ENCODE measurements around the gene NMRK2.

The NMRK2 gene

GRCh38 chr19:3977242-3978143 is 44.6 kb downstream of the NMRK2 start:
- Histone ChIP-seq H3K27ac (ENCODE audit: low read depth, low read length) (no peak overlapping the region), H4K20me1 (ENCODE audit: control insufficient read depth, insufficient read depth, low read depth, low read length) (peaks cover 46% of the 10 kb centered on the region), H3K79me2 (ENCODE audit: control insufficient read depth, low read length) (peaks cover 62% of the 10 kb centered on the region)

GRCh38 chr19:3978145-3978544 is 45.3 kb downstream of the NMRK2 start:
- H3K4me3 ChIP-seq (ENCODE audit: low read length), result no peak overlapping the region
- H3K4me2 ChIP-seq (ENCODE audit: low read length), result no peak overlapping the region
- peaks cover 68% of the 10 kb centered on the region for H3K79me2 ChIP-seq (ENCODE audit: control insufficient read depth, low read length)
- TF ChIP-seq EZH2phosphoT487 (IDR thresholded peaks at IDR 0.05; ENCODE audit: borderline replicate concordance, low read length), result no peak
- TF ChIP-seq CTCF (IDR thresholded peaks at IDR 0.05; ENCODE audit: low read depth, low read length, poor library complexity, severe bottlenecking), result no peak
- H3K27ac ChIP-seq (ENCODE audit: low read depth, low read length), result no peak overlapping the region
- peaks cover 82% of the 10 kb centered on the region for H3K36me3 ChIP-seq (ENCODE audit: control insufficient read depth, low read length)
- H3K4me1 ChIP-seq (ENCODE audit: control insufficient read depth, low read length), result peaks cover 24% of the 10 kb centered on the region
- no peaks in the 10 kb centered on the region for H3K27me3 ChIP-seq (ENCODE audit: control insufficient read depth, low read length)
- H3K9me2 ChIP-seq (replicated peaks; ENCODE audit: control insufficient read depth, low read length), result no peaks in the 10 kb centered on the region
- no peaks in the 10 kb centered on the region for H3K9me3 ChIP-seq (ENCODE audit: control insufficient read depth, insufficient read depth, low read length)
- peaks cover 53% of the 10 kb centered on the region for H4K20me1 ChIP-seq (ENCODE audit: control insufficient read depth, insufficient read depth, low read depth, low read length)
- H3F3A ChIP-seq (ENCODE audit: control insufficient read depth, insufficient read depth), result peaks cover 62% of the 10 kb centered on the region

More at GRCh38 chr19:3977242-3978143, 44.6 kb downstream of the NMRK2 start:
- Histone ChIP-seq H3K9me2 (replicated peaks; ENCODE audit: control insufficient read depth, low read length) (no peaks in the 10 kb centered on the region), H3F3A (ENCODE audit: control insufficient read depth, insufficient read depth) (peaks cover 63% of the 10 kb centered on the region), H3K9me3 (ENCODE audit: control insufficient read depth, insufficient read depth, low read length) (no peaks in the 10 kb centered on the region), H3K4me2 (ENCODE audit: low read length) (no peak overlapping the region), H3K4me3 (ENCODE audit: low read length) (no peak overlapping the region), H3K4me1 (ENCODE audit: control insufficient read depth, low read length) (peaks cover 21% of the 10 kb centered on the region; the same call in 1 of the 2 replicates), H3K36me3 (ENCODE audit: control insufficient read depth, low read length) (peaks cover 79% of the 10 kb centered on the region), H3K27me3 (ENCODE audit: control insufficient read depth, low read length) (no peaks in the 10 kb centered on the region)
- TF ChIP-seq CTCF (IDR thresholded peaks at IDR 0.05; ENCODE audit: low read depth, low read length, poor library complexity, severe bottlenecking) (peak; percentile 10), EZH2phosphoT487 (IDR thresholded peaks at IDR 0.05; ENCODE audit: borderline replicate concordance, low read length) (no peak)

DNA sequence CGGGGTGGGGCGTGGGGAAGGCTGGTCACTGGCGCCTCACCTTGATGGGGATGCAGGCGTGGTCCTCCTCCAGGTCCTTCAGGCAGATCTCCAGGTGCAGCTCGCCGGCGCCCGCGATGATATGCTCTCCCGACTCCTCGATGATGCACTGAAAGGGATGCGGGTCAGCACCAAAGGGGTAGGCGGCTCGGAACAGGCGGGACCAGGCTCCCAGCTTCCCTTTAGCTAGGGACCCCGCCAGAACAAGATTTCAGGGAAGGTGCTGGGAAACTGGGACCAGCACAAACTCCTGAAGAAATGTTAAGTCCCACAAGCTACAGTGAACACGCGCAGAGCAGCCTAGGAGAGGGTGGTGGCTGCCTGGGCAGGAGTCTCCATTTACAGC is 46.4 kb downstream of the NMRK2 start:
- Histone ChIP-seq H3K4me2 (ENCODE audit: low read length) (no peak overlapping the region), H3K4me1 (ENCODE audit: control insufficient read depth, low read length) (peaks cover 35% of the 10 kb centered on the region), H3K9me3 (ENCODE audit: control insufficient read depth, insufficient read depth, low read length) (no peaks in the 10 kb centered on the region), H3K79me2 (ENCODE audit: control insufficient read depth, low read length) (peaks cover 80% of the 10 kb centered on the region), H3K9me2 (replicated peaks; ENCODE audit: control insufficient read depth, low read length) (no peaks in the 10 kb centered on the region), H3K36me3 (ENCODE audit: control insufficient read depth, low read length) (peaks cover 93% of the 10 kb centered on the region), H4K20me1 (ENCODE audit: control insufficient read depth, insufficient read depth, low read depth, low read length) (peaks cover 64% of the 10 kb centered on the region), H3K27me3 (ENCODE audit: control insufficient read depth, low read length) (no peaks in the 10 kb centered on the region), H3K4me3 (ENCODE audit: low read length) (no peak overlapping the region), H3F3A (ENCODE audit: control insufficient read depth, insufficient read depth) (peaks cover 73% of the 10 kb centered on the region), H3K27ac (ENCODE audit: low read depth, low read length) (no peak overlapping the region)
- TF ChIP-seq CTCF (IDR thresholded peaks at IDR 0.05; ENCODE audit: low read depth, low read length, poor library complexity, severe bottlenecking) (no peak), EZH2phosphoT487 (IDR thresholded peaks at IDR 0.05; ENCODE audit: borderline replicate concordance, low read length) (no peak)

Data from DOHH2 (cell line).